ENCODE data around the gene DTNB.

Gene DTNB

DNA sequence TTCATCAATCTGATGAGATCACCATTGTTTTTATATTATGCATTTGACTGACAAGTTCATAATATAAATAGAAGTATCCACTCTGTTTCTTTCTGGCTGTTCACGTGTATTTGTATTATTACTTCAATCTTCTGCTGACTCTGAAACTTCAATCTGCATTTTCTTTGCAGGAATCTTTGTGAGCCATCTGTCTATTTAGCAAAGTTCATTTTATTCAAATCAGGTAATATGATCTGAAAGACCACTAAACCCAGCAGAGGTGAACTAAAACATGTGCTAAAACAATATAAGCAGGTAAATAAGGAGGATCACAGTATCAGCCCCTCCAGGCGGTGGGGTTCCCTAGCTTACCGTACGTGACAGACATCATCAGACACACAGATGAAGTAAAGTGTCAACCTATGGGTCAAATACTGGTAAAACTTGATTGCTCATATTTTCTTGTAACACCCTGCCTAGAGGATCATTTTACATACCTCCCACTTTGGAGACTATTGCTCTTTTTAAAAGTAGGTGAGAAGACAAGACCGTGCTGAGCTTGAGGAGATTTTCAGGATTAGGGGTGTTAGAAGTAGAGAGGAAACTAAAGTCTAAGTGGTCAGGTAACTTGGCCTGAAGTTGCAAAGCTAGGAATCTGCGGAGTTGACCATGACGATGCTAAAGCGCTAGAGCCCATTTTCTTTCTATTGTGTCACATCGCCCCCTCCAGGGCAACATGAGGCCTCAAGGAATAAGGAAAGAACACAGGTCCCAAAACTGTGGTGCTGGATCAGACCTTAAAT, 9.0 kb downstream of the DTNB start:
- Histone ChIP-seq H3K9me3 (ENCODE audit: control insufficient read depth, low read length) (no peaks in the 10 kb centered on the region), H3K4me3 (ENCODE audit: insufficient read depth, low read depth, low read length) (no peak overlapping the region), H3K36me3 (ENCODE audit: control insufficient read depth, insufficient read depth, low read length) (no peaks in the 10 kb centered on the region), H3K27me3 (ENCODE audit: control insufficient read depth, insufficient read depth, low read length, poor library complexity, severe bottlenecking) (no peaks in the 10 kb centered on the region), H3K4me1 (ENCODE audit: control insufficient read depth, insufficient read depth, low read length) (peaks cover 2% of the 10 kb centered on the region), H3K27ac (ENCODE audit: insufficient read depth, low read depth, low read length, poor library complexity, severe bottlenecking) (no peak overlapping the region)
- 37 to 40% methylated on average over 9 of the region's 9 CpGs for WGBS, 2 experiments

GRCh38 chr2:25655316-25655715, 18.1 kb downstream of the DTNB start:
- Histone ChIP-seq H3K4me3 (ENCODE audit: insufficient read depth, low read depth, low read length) (no peak overlapping the region), H3K36me3 (ENCODE audit: control insufficient read depth, insufficient read depth, low read length) (peaks cover 3% of the 10 kb centered on the region), H3K27me3 (ENCODE audit: control insufficient read depth, insufficient read depth, low read length, poor library complexity, severe bottlenecking) (no peaks in the 10 kb centered on the region), H3K4me1 (ENCODE audit: control insufficient read depth, insufficient read depth, low read length) (no peaks in the 10 kb centered on the region), H3K9me3 (ENCODE audit: control insufficient read depth, low read length) (no peaks in the 10 kb centered on the region), H3K27ac (ENCODE audit: insufficient read depth, low read depth, low read length, poor library complexity, severe bottlenecking) (no peak overlapping the region)
- 87 to 96% methylated on average over 2 of the region's 2 CpGs for WGBS, 2 experiments

- no peak overlapping the region for H3K4me3 ChIP-seq (ENCODE audit: insufficient read depth, low read depth, low read length)
- peaks cover 7% of the 10 kb centered on the region for H3K36me3 ChIP-seq (ENCODE audit: control insufficient read depth, insufficient read depth, low read length)
- H3K27ac ChIP-seq (ENCODE audit: insufficient read depth, low read depth, low read length, poor library complexity, severe bottlenecking), result no peak overlapping the region
- H3K4me1 ChIP-seq (ENCODE audit: control insufficient read depth, insufficient read depth, low read length), result no peaks in the 10 kb centered on the region
- 82 to 84% methylated on average over 4 of the region's 4 CpGs for WGBS, 2 experiments
- no peaks in the 10 kb centered on the region for H3K27me3 ChIP-seq (ENCODE audit: control insufficient read depth, insufficient read depth, low read length, poor library complexity, severe bottlenecking)
- no peaks in the 10 kb centered on the region for H3K9me3 ChIP-seq (ENCODE audit: control insufficient read depth, low read length)
Observed at GRCh38 chr2:25654801-25655200, 18.6 kb downstream of the DTNB start.

DNA sequence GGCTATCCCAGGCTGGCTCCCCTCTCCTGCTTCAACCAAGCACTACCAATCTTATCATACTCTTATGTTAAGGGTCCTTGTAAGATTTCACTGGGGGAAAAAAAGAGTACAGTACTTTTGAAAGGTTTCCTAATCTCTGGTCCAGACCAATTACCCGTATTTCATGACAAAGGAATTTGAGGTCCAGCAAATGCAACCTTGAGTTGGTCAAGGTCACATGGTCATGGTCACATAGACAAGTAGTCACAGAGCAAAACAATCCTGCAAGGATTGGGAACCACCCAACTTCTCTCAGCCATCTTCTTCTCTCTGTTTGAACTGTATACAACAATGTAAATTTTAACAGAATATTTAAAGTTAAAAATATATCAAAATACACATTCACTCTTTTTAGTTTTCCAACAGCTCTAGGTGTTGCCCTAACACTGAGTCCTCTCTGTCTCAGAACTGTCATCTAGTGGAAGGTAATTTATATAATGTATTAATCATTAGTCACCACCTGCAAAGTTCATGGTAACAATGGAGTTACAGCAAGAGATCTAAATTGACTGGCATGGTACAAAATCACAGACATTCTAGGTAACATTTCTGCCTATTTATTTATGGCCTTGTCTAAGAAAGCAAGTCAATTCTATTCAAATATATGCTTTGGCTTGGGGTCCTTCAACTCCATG, 21.5 kb downstream of the DTNB start:
- no peak overlapping the region for H3K27ac ChIP-seq (ENCODE audit: insufficient read depth, low read depth, low read length, poor library complexity, severe bottlenecking)
- 93 to 96% methylated on average over 1 of the region's 1 CpG for WGBS, 2 experiments
- H3K4me1 ChIP-seq (ENCODE audit: control insufficient read depth, insufficient read depth, low read length), result no peaks in the 10 kb centered on the region
- no peak overlapping the region for H3K4me3 ChIP-seq (ENCODE audit: insufficient read depth, low read depth, low read length)
- H3K36me3 ChIP-seq (ENCODE audit: control insufficient read depth, insufficient read depth, low read length), result peaks cover 7% of the 10 kb centered on the region
- H3K27me3 ChIP-seq (ENCODE audit: control insufficient read depth, insufficient read depth, low read length, poor library complexity, severe bottlenecking), result no peaks in the 10 kb centered on the region
- H3K9me3 ChIP-seq (ENCODE audit: control insufficient read depth, low read length), result no peaks in the 10 kb centered on the region

- H3K27ac ChIP-seq (ENCODE audit: insufficient read depth, low read depth, low read length, poor library complexity, severe bottlenecking), result no peak overlapping the region
- H3K27me3 ChIP-seq (ENCODE audit: control insufficient read depth, insufficient read depth, low read length, poor library complexity, severe bottlenecking), result no peaks in the 10 kb centered on the region
- WGBS, 2 experiments, result 73 to 76% methylated on average over 2 of the region's 2 CpGs
- H3K4me1 ChIP-seq (ENCODE audit: control insufficient read depth, insufficient read depth, low read length), result no peaks in the 10 kb centered on the region
- H3K4me3 ChIP-seq (ENCODE audit: insufficient read depth, low read depth, low read length), result no peak overlapping the region
- H3K36me3 ChIP-seq (ENCODE audit: control insufficient read depth, insufficient read depth, low read length), result peaks cover 7% of the 10 kb centered on the region
- H3K9me3 ChIP-seq (ENCODE audit: control insufficient read depth, low read length), result no peaks in the 10 kb centered on the region
Observed at GRCh38 chr2:25651066-25651465, 22.3 kb downstream of the DTNB start.

- Histone ChIP-seq H3K4me3 (ENCODE audit: insufficient read depth, low read depth, low read length) (no peak overlapping the region), H3K4me1 (ENCODE audit: control insufficient read depth, insufficient read depth, low read length) (no peaks in the 10 kb centered on the region), H3K36me3 (ENCODE audit: control insufficient read depth, insufficient read depth, low read length) (peaks cover 7% of the 10 kb centered on the region), H3K27me3 (ENCODE audit: control insufficient read depth, insufficient read depth, low read length, poor library complexity, severe bottlenecking) (no peaks in the 10 kb centered on the region), H3K9me3 (ENCODE audit: control insufficient read depth, low read length) (no peaks in the 10 kb centered on the region), H3K27ac (ENCODE audit: insufficient read depth, low read depth, low read length, poor library complexity, severe bottlenecking) (no peak overlapping the region)
- 94 to 95% methylated on average over 3 of the region's 3 CpGs for WGBS, 2 experiments
Observed at GRCh38 chr2:25650256-25650655, 23.1 kb downstream of the DTNB start.

DNA sequence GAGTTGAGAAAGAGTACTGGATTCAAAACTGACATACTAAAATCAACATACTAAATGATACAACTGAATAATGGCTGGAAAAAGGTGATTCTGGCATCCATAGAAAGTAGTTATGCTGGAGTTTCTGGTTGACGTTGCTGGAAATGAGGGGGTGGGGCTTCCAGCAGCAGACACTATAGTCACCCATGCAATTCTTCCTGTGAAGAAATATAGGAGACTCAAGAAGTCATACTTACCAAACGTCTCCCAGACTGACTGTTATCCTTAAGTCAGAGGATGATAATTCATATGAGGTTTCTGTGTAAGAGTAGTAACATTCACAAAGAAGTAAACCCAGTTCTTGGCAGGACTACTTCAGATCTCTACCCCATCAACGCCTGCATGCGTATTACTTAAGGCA, 23.6 kb downstream of the DTNB start:
- WGBS, 2 experiments, result 98 to 100% methylated on average over 1 to 4 of the region's 4 CpGs
- H3K4me3 ChIP-seq (ENCODE audit: insufficient read depth, low read depth, low read length), result no peak overlapping the region

DNA sequence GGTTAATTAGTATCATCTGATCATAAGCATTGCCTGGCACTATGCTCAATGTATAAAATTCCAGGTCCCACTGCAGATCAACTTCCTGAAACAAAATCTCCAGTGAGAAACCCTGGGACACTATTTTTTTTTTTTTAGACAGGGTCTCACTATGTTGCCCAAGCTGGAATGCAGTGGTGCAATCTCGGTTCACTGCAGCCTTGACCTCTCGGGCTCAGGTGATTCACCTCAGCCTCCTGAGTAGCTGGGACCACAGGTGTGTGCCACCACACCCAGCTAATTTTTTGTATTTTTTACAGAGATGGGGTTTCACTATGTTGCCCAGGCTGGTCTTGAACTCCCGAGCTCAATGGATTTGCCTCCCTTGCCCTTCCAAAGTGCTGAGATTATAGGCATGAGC, 31.1 kb downstream of the DTNB start:
- Histone ChIP-seq H3K27ac (ENCODE audit: insufficient read depth, low read depth, low read length, poor library complexity, severe bottlenecking) (no peak overlapping the region), H3K36me3 (ENCODE audit: control insufficient read depth, insufficient read depth, low read length) (no peaks in the 10 kb centered on the region), H3K9me3 (ENCODE audit: control insufficient read depth, low read length) (no peaks in the 10 kb centered on the region), H3K4me3 (ENCODE audit: insufficient read depth, low read depth, low read length) (no peak overlapping the region), H3K4me1 (ENCODE audit: control insufficient read depth, insufficient read depth, low read length) (no peaks in the 10 kb centered on the region), H3K27me3 (ENCODE audit: control insufficient read depth, insufficient read depth, low read length, poor library complexity, severe bottlenecking) (no peaks in the 10 kb centered on the region)
- 92 to 93% methylated on average over 3 of the region's 3 CpGs for WGBS, 2 experiments

More for the DNA sequence above, 23.6 kb downstream of the DTNB start:
- Histone ChIP-seq H3K36me3 (ENCODE audit: control insufficient read depth, insufficient read depth, low read length) (peaks cover 7% of the 10 kb centered on the region), H3K27ac (ENCODE audit: insufficient read depth, low read depth, low read length, poor library complexity, severe bottlenecking) (no peak overlapping the region), H3K27me3 (ENCODE audit: control insufficient read depth, insufficient read depth, low read length, poor library complexity, severe bottlenecking) (no peaks in the 10 kb centered on the region), H3K9me3 (ENCODE audit: control insufficient read depth, low read length) (no peaks in the 10 kb centered on the region), H3K4me1 (ENCODE audit: control insufficient read depth, insufficient read depth, low read length) (no peaks in the 10 kb centered on the region)

- Histone ChIP-seq H3K4me3 (ENCODE audit: insufficient read depth, low read depth, low read length) (no peak overlapping the region), H3K27me3 (ENCODE audit: control insufficient read depth, insufficient read depth, low read length, poor library complexity, severe bottlenecking) (no peaks in the 10 kb centered on the region)
- 97% methylated on average over 17 of the region's 17 CpGs for WGBS, 2 experiments
Observed at GRCh38 chr2:25639696-25640095, 33.7 kb downstream of the DTNB start.

GRCh38 chr2:25639131-25639530, 34.2 kb downstream of the DTNB start:
- WGBS, 2 experiments, result 92 to 95% methylated on average over 9 of the region's 9 CpGs
- no peaks in the 10 kb centered on the region for H3K27me3 ChIP-seq (ENCODE audit: control insufficient read depth, insufficient read depth, low read length, poor library complexity, severe bottlenecking)
- H3K4me1 ChIP-seq (ENCODE audit: control insufficient read depth, insufficient read depth, low read length), result no peaks in the 10 kb centered on the region
- H3K36me3 ChIP-seq (ENCODE audit: control insufficient read depth, insufficient read depth, low read length), result no peaks in the 10 kb centered on the region
- H3K4me3 ChIP-seq (ENCODE audit: insufficient read depth, low read depth, low read length), result no peak overlapping the region
- H3K27ac ChIP-seq (ENCODE audit: insufficient read depth, low read depth, low read length, poor library complexity, severe bottlenecking), result no peak overlapping the region
- no peaks in the 10 kb centered on the region for H3K9me3 ChIP-seq (ENCODE audit: control insufficient read depth, low read length)

More at GRCh38 chr2:25639696-25640095, 33.7 kb downstream of the DTNB start:
- no peaks in the 10 kb centered on the region for H3K9me3 ChIP-seq (ENCODE audit: control insufficient read depth, low read length)
- no peaks in the 10 kb centered on the region for H3K36me3 ChIP-seq (ENCODE audit: control insufficient read depth, insufficient read depth, low read length)
- H3K4me1 ChIP-seq (ENCODE audit: control insufficient read depth, insufficient read depth, low read length), result no peaks in the 10 kb centered on the region
- no peak overlapping the region for H3K27ac ChIP-seq (ENCODE audit: insufficient read depth, low read depth, low read length, poor library complexity, severe bottlenecking)
